AG04450 (cell line): Measurements from ENCODE around the gene ARHGEF17. TPM values are rescaled to one million over a fixed set of nuclear protein-coding genes. Genes with fewer than 3 reads are reported as not detected.

ENCODE experiments used
- CTCF ChIA-PET: fragments of 300-600, 350-600 bp; formaldehyde crosslinking; extraction: SDS; loops from one replicate; lab custom pipeline; 2022; ENCODE audit warnings: antibody characterized with exemption, inconsistent platforms; lab: Charles Lee
- POLR2A ChIA-PET: fragments of 350-600 bp; formaldehyde crosslinking; extraction: SDS; loops from one replicate; lab custom pipeline; 2021; ENCODE audit warnings: antibody characterized with exemption, inconsistent platforms; lab: Yijun Ruan, JAX
- DNase-seq: peaks from one replicate; pipeline ENCODE4 v3.0.0-alpha.2; 2011; ENCODE audit warnings: low read depth, low spot score
- H3K27ac ChIP-seq: one replicate; pipeline ENCODE4 v1.5.1; 2012; ENCODE audit warnings: low read depth, low read length, control low read depth
- H3K27me3 ChIP-seq: one replicate; pipeline ENCODE4 v1.6.0; 2012; ENCODE audit warnings: low read length; ENCODE audit not compliant: control insufficient read depth, insufficient read depth
- H3K4me3 ChIP-seq: 2 replicates; pipeline ENCODE4 v1.5.1; 2011; ENCODE audit warnings: mild to moderate bottlenecking, low read depth, low read length, control low read depth
- H3K9me3 ChIP-seq: 2 replicates; pipeline ENCODE4 v1.5.1; 2012; ENCODE audit warnings: low read length; ENCODE audit not compliant: control insufficient read depth, insufficient read depth
- polyA plus RNA-seq: library from polyadenylated mRNA; depleted of rRNA; stranded (reverse); fragments of >200 nt; gene quantifications from 2 replicates; pipeline ENCODE4 v1.2.3, GENCODE V29; 2011
- TF ChIP-seq, protein P1 (sequence below): IDR thresholded peaks from 2 replicates; pipeline ENCODE4 v1.5.1; 2011; ENCODE audit warnings: low read depth, low read length, control low read depth, inconsistent platforms

Gene ARHGEF17
- polyA plus RNA-seq, 1 experiment: 30.6 TPM

DNA sequence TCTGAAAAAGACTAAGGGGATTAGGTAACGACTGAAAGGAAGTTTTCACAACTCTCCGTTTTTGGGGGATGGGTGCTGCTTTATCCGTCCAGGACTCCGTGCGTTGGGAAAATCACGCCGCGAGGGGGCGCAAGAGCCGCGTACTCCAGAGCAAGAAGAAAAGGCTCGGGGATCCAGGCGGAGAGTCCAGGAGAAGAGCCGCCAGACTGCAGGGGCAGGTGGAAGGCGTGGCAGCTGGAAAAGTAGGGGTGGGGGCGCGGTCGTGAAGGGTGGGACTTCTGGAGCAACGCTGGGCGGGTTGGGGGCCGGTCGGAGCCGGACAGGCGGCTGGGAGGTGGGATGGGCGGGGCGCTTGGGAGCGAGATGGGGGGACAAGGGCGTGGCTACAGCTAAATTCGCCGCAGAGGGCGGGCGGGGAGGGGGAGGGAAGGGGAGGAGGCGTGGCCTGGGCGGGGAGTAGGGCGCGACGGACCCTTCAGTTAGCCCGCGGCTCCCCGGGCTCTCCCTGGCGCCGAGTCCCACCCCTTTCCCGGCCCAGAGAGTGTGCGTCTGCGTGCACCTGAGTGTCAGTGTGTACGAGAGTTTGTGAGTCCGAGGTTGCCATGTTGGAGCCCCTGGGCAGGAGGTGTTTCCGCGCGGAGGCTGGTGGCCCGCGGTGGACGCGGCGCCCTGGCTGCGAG is 613 bp upstream of the ARHGEF17 start:
- DNase-seq: peak; percentile 98
- TF ChIP-seq, protein P1, sequence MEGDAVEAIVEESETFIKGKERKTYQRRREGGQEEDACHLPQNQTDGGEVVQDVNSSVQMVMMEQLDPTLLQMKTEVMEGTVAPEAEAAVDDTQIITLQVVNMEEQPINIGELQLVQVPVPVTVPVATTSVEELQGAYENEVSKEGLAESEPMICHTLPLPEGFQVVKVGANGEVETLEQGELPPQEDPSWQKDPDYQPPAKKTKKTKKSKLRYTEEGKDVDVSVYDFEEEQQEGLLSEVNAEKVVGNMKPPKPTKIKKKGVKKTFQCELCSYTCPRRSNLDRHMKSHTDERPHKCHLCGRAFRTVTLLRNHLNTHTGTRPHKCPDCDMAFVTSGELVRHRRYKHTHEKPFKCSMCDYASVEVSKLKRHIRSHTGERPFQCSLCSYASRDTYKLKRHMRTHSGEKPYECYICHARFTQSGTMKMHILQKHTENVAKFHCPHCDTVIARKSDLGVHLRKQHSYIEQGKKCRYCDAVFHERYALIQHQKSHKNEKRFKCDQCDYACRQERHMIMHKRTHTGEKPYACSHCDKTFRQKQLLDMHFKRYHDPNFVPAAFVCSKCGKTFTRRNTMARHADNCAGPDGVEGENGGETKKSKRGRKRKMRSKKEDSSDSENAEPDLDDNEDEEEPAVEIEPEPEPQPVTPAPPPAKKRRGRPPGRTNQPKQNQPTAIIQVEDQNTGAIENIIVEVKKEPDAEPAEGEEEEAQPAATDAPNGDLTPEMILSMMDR: peak; percentile 85
- H3K4me3 ChIP-seq: peak overlapping the region; percentile 77
- H3K27me3 ChIP-seq: no peaks in the 10 kb centered on the region
- POLR2A ChIA-PET: interaction anchor here (0.9 to 5.3 kb wide), 5 partner anchors 14 to 53 kb away, joined by 3 to 70 read pairs (median 10); no protein-coding TSS in a partner anchor
- CTCF ChIA-PET: interaction anchor here (0.6 to 5.9 kb wide), 36 partner anchors 8 to 477 kb away, joined by 3 to 137 read pairs (median 5); partner anchors contain the start of gene FCHSD2
- no peaks in the 10 kb centered on the region; the same call in 1 of the 2 replicates for H3K9me3 ChIP-seq
- peak overlapping the region; percentile 97 for H3K27ac ChIP-seq

DNA sequence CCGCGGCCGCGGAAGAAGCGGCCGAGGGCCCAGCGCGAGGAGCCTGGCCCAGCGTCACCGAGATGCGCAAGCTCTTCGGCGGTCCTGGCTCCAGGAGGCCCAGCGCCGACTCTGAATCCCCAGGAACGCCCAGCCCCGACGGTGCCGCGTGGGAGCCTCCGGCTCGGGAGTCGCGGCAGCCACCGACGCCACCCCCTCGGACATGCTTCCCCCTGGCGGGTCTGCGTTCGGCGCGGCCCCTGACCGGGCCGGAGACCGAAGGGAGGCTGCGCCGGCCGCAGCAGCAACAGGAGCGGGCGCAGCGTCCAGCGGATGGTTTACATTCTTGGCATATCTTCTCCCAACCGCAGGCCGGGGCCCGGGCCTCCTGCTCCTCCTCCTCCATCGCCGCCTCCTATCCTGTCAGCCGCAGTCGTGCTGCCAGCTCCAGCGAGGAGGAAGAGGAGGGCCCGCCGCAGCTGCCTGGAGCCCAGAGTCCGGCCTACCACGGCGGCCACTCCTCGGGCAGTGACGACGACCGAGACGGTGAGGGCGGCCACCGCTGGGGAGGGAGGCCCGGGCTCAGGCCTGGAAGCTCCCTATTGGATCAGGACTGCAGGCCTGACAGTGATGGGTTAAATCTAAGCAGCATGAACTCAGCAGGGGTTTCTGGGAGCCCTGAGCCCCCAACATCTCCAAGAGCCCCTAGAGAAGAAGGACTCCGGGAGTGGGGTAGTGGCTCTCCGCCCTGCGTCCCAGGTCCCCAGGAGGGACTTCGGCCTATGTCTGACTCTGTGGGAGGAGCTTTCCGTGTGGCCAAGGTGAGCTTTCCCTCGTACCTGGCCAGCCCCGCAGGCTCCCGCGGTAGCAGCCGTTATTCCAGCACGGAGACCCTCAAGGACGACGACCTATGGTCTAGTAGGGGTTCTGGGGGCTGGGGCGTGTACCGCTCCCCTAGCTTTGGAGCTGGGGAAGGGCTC is 1.2 kb downstream of the ARHGEF17 start:
- TF ChIP-seq, protein P1: no peak
- ChIA-PET POLR2A (interaction anchor here (0.6 to 5.3 kb wide), 9 partner anchors 9 to 156 kb away, joined by 3 to 70 read pairs (median 6); no protein-coding TSS in a partner anchor), CTCF (interaction anchor here (2.2 to 5.9 kb wide), 4 partner anchors 27 to 84 kb away, joined by 8 to 137 read pairs (median 52); no protein-coding TSS in a partner anchor)
- no peaks in the 10 kb centered on the region for H3K27me3 ChIP-seq
- peak; percentile 90 for DNase-seq
- H3K4me3 ChIP-seq: peak overlapping the region; percentile 77
- no peaks in the 10 kb centered on the region; the same call in 1 of the 2 replicates for H3K9me3 ChIP-seq
- H3K27ac ChIP-seq: peak overlapping the region; percentile 97

DNA sequence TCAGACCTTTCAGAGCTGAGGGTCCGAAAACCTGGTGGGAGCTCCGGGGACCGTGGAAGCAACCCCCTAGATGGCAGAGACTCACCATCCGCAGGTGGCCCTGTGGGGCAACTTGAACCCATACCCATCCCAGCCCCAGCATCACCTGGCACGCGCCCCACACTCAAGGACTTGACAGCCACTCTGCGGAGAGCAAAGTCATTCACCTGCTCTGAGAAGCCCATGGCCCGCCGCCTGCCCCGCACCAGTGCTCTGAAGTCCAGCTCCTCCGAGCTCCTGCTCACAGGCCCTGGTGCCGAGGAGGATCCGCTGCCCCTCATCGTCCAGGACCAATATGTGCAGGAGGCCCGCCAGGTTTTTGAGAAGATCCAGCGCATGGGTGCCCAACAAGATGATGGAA is 2.0 kb downstream of the ARHGEF17 start:
- POLR2A ChIA-PET: interaction anchor here (2.1 to 5.3 kb wide), 3 partner anchors 12 to 26 kb away, joined by 11 to 70 read pairs (median 61); no protein-coding TSS in a partner anchor
- no peaks in the 10 kb centered on the region for H3K27me3 ChIP-seq

DNA sequence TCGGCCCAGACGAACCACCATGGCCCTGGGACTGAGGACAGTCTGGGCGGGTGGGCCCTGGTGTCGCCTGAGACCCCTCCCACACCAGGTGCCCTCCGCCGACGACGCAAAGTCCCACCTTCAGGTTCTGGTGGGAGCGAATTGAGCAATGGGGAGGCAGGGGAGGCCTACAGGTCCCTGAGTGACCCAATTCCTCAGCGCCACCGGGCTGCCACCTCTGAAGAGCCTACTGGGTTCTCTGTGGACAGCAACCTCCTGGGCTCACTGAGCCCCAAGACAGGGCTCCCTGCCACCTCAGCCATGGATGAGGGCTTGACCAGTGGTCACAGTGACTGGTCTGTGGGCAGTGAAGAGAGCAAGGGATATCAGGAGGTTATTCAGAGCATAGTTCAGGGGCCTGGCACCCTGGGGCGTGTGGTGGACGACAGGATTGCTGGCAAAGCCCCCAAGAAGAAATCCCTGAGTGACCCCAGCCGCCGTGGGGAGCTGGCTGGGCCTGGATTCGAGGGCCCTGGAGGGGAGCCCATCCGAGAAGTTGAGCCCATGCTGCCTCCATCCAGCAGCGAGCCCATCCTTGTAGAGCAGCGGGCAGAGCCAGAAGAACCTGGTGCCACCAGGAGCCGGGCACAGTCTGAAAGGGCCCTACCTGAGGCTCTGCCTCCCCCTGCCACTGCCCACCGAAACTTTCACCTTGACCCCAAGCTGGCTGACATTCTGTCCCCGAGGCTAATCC is 2.8 kb downstream of the ARHGEF17 start:
- DNase-seq: no peak
- TF ChIP-seq, protein P1: no peak
- H3K4me3 ChIP-seq: peak overlapping the region; percentile 77
- CTCF ChIA-PET: interaction anchor here (1.2 to 2.2 kb wide), 2 partner anchors 24 to 40 kb away, joined by 4 to 8 read pairs; no protein-coding TSS in a partner anchor
- no peak overlapping the region for H3K27ac ChIP-seq
- POLR2A ChIA-PET: interaction anchor here (3.5 to 5.3 kb wide), 2 partner anchors 11 to 25 kb away, joined by 61 to 70 read pairs; no protein-coding TSS in a partner anchor
- no peaks in the 10 kb centered on the region for H3K27me3 ChIP-seq
- no peaks in the 10 kb centered on the region; the same call in 1 of the 2 replicates for H3K9me3 ChIP-seq

More for the DNA sequence above, 2.0 kb downstream of the ARHGEF17 start:
- CTCF ChIA-PET: interaction anchor here (1.2 to 5.9 kb wide), 3 partner anchors 25 to 41 kb away, joined by 4 to 137 read pairs (median 8); no protein-coding TSS in a partner anchor
- TF ChIP-seq, protein P1: no peak
- H3K9me3 ChIP-seq: no peaks in the 10 kb centered on the region; the same call in 1 of the 2 replicates
- no peak for DNase-seq
- peak overlapping the region; percentile 77 for H3K4me3 ChIP-seq
- H3K27ac ChIP-seq: no peak overlapping the region
